ENCODE results near the gene ISYNA1.

ISYNA1 gene

GRCh38 chr19:18437491-18438330 is at the start of gene ISYNA1:
TSS of gene ISYNA1 (minus strand) at chr19:18438133. CDS start at chr19:18437979, 154 bp downstream.
- no peak for DNase-seq (ENCODE audit: low read depth in 2 of 2, low spot score in 1 of 2)

- no peak for DNase-seq (ENCODE audit: low read depth in 2 of 2, low spot score in 1 of 2)
These were observed 48.8 kb upstream of the ISYNA1 start for GRCh38 chr19:18486746-18487145.

GRCh38 chr19:18484992-18485391 is 47.1 kb upstream of the ISYNA1 start:
- no peak for DNase-seq (ENCODE audit: low read depth in 2 of 2, low spot score in 1 of 2)

- no peak for DNase-seq (ENCODE audit: low read depth in 2 of 2, low spot score in 1 of 2)
These were observed 45.4 kb upstream of the ISYNA1 start for GRCh38 chr19:18483119-18483890.

GRCh38 chr19:18481505-18482222 is 43.7 kb upstream of the ISYNA1 start:
- no peak for DNase-seq (ENCODE audit: low read depth in 2 of 2, low spot score in 1 of 2)

GRCh38 chr19:18480006-18480691 is 42.2 kb upstream of the ISYNA1 start:
- DNase-seq (ENCODE audit: low read depth in 2 of 2, low spot score in 1 of 2), result no peak

- DNase-seq (ENCODE audit: low read depth in 2 of 2, low spot score in 1 of 2), result no peak
These were observed 40.8 kb upstream of the ISYNA1 start for GRCh38 chr19:18478545-18479311.

GRCh38 chr19:18477974-18478373 is 40.0 kb upstream of the ISYNA1 start:
- no peak for DNase-seq (ENCODE audit: low read depth in 2 of 2, low spot score in 1 of 2)

- DNase-seq (ENCODE audit: low read depth in 2 of 2, low spot score in 1 of 2), result no peak
These were observed 39.3 kb upstream of the ISYNA1 start for GRCh38 chr19:18477042-18477779.

- DNase-seq (ENCODE audit: low read depth in 2 of 2, low spot score in 1 of 2), result no peak
These were observed 38.6 kb upstream of the ISYNA1 start for GRCh38 chr19:18476507-18477041.

- no peak for DNase-seq (ENCODE audit: low read depth in 2 of 2, low spot score in 1 of 2)
These were observed 37.9 kb upstream of the ISYNA1 start for GRCh38 chr19:18475762-18476331.

GRCh38 chr19:18475004-18475453 is 37.1 kb upstream of the ISYNA1 start:
- DNase-seq (ENCODE audit: low read depth in 2 of 2, low spot score in 1 of 2), result no peak

GRCh38 chr19:18474366-18474887 is 36.5 kb upstream of the ISYNA1 start:
- DNase-seq (ENCODE audit: low read depth in 2 of 2, low spot score in 1 of 2), result no peak

GRCh38 chr19:18473706-18474087 is 35.8 kb upstream of the ISYNA1 start:
- DNase-seq (ENCODE audit: low read depth in 2 of 2, low spot score in 1 of 2), result no peak

GRCh38 chr19:18473003-18473705 is 35.2 kb upstream of the ISYNA1 start:
- no peak for DNase-seq (ENCODE audit: low read depth in 2 of 2, low spot score in 1 of 2)

- no peak for DNase-seq (ENCODE audit: low read depth in 2 of 2, low spot score in 1 of 2)
These were observed 32.9 kb upstream of the ISYNA1 start for GRCh38 chr19:18470787-18471186.

- peak in 1 of 2 donors; percentile 38 for DNase-seq (ENCODE audit: low read depth in 2 of 2, low spot score in 1 of 2)
These were observed 31.3 kb upstream of the ISYNA1 start for GRCh38 chr19:18469069-18469846.
